ENCODE data around the gene TMEM200B.
"Not testable (repeated sequence)": the region's sequence is repeated elsewhere in the genome, so short reads cannot be mapped to it uniquely, and the experiment has no call there.

The TMEM200B gene

GRCh38 chr1:29123887-29124365, at the start of gene TMEM200B:
TSS of gene TMEM200B (minus strand) at chr1:29123903. CDS start at chr1:29121828, 2,075 bp downstream.
- DNase-seq, result no peak

GRCh38 chr1:29172415-29172939, 48.8 kb upstream of the TMEM200B start:
- no peak for DNase-seq

- no peak for DNase-seq
Observed at GRCh38 chr1:29171521-29171920, 47.8 kb upstream of the TMEM200B start.

- no peak for DNase-seq
Observed at GRCh38 chr1:29171089-29171488, 47.4 kb upstream of the TMEM200B start.

- peak; percentile 72 for DNase-seq
Observed at GRCh38 chr1:29169976-29170375, 46.3 kb upstream of the TMEM200B start.

- DNase-seq, result no peak
Observed at GRCh38 chr1:29167904-29168303, 44.2 kb upstream of the TMEM200B start.

- no peak for DNase-seq
Observed at GRCh38 chr1:29166291-29166878, 42.7 kb upstream of the TMEM200B start.

- DNase-seq, result no peak
Observed at GRCh38 chr1:29164588-29164987, 40.9 kb upstream of the TMEM200B start.

- no peak for DNase-seq
Observed at GRCh38 chr1:29162476-29163138, 38.9 kb upstream of the TMEM200B start.

- DNase-seq, result no peak
Observed at GRCh38 chr1:29162025-29162424, 38.3 kb upstream of the TMEM200B start.

- DNase-seq, result no peak
Observed at GRCh38 chr1:29159773-29160172, 36.1 kb upstream of the TMEM200B start.

- no peak for DNase-seq
Observed at GRCh38 chr1:29157269-29157601, 33.5 kb upstream of the TMEM200B start.

- no peak for DNase-seq
Observed at GRCh38 chr1:29156543-29157268, 33.0 kb upstream of the TMEM200B start.

GRCh38 chr1:29152046-29152805, 28.5 kb upstream of the TMEM200B start:
- no peak for DNase-seq

- not testable (repeated sequence) for DNase-seq
Observed at GRCh38 chr1:29150346-29150745, 26.6 kb upstream of the TMEM200B start.

GRCh38 chr1:29148656-29149491, 25.2 kb upstream of the TMEM200B start:
- no peak for DNase-seq

GRCh38 chr1:29145739-29146437, 22.2 kb upstream of the TMEM200B start:
- no peak for DNase-seq

- DNase-seq, result no peak
Observed at GRCh38 chr1:29144178-29144577, 20.5 kb upstream of the TMEM200B start.

GRCh38 chr1:29142714-29143113, 19.0 kb upstream of the TMEM200B start:
- no peak for DNase-seq

GRCh38 chr1:29136391-29136915, 12.8 kb upstream of the TMEM200B start:
- no peak for DNase-seq

GRCh38 chr1:29134695-29135028, 11.0 kb upstream of the TMEM200B start:
- no peak for DNase-seq

All from suppressor macrophage treated with lipopolysaccharide for 4 hours (primary cell).